ENCODE measurements around the gene EFHC1. TPM values are rescaled to one million over a fixed set of nuclear protein-coding genes. Genes with fewer than 3 reads are reported as not detected.

The EFHC1 gene
- polyA plus RNA-seq, 1 donor from 2014 or later = 173 TPM

GRCh38 chr6:52407467-52407866 is 12.7 kb upstream of the EFHC1 start:
- Histone ChIP-seq H4K20me1 (ENCODE audit: insufficient read depth) (no peaks in the 10 kb centered on the region), H3K36me3 (ENCODE audit: insufficient read depth, low read length) (no peaks in the 10 kb centered on the region), H3K4me3 (ENCODE audit: low read length) (no peak overlapping the region), H3K9me2 (ENCODE audit: insufficient read depth, low read length) (no peaks in the 10 kb centered on the region), H3K4me2 (ENCODE audit: low read length) (no peak overlapping the region), H3F3A (ENCODE audit: insufficient read depth, low read length, poor library complexity, severe bottlenecking) (no peaks in the 10 kb centered on the region), H3K9ac (ENCODE audit: low read length) (no peak overlapping the region), H3K9me3 (ENCODE audit: low read length) (no peaks in the 10 kb centered on the region), H3K27ac (ENCODE audit: low read length) (no peak overlapping the region), H2AFZ (ENCODE audit: low read depth, low read length) (no peak overlapping the region), H3K79me2 (replicated peaks; ENCODE audit: insufficient read depth, low read length) (no peaks in the 10 kb centered on the region), H3K27me3 (ENCODE audit: insufficient read depth, low read depth, low read length) (no peaks in the 10 kb centered on the region)
- peak; percentile 51 for TF ChIP-seq CTCF (IDR thresholded peaks at IDR 0.05; ENCODE audit: poor library complexity, severe bottlenecking)
- no peak for TF ChIP-seq EP300 (conservative IDR thresholded peaks at IDR 0.05; ENCODE audit: poor library complexity, severe bottlenecking)
- TF ChIP-seq MXI1 (conservative IDR thresholded peaks at IDR 0.05; ENCODE audit: poor library complexity, severe bottlenecking) = no peak
- peak; percentile 49 for TF ChIP-seq RAD21 (conservative IDR thresholded peaks at IDR 0.05)

GRCh38 chr6:52409499-52409898 is 10.6 kb upstream of the EFHC1 start:
- H3F3A ChIP-seq (ENCODE audit: insufficient read depth, low read length, poor library complexity, severe bottlenecking) = no peaks in the 10 kb centered on the region
- no peak overlapping the region for H3K4me3 ChIP-seq (ENCODE audit: low read length)
- H4K20me1 ChIP-seq (ENCODE audit: insufficient read depth) = no peaks in the 10 kb centered on the region
- no peak overlapping the region for H3K9ac ChIP-seq (ENCODE audit: low read length)
- H3K27me3 ChIP-seq (ENCODE audit: insufficient read depth, low read depth, low read length) = no peaks in the 10 kb centered on the region
- no peaks in the 10 kb centered on the region for H3K36me3 ChIP-seq (ENCODE audit: insufficient read depth, low read length)
- H3K27ac ChIP-seq (ENCODE audit: low read length) = no peak overlapping the region
- no peaks in the 10 kb centered on the region for H3K9me3 ChIP-seq (ENCODE audit: low read length)
- H3K4me2 ChIP-seq (ENCODE audit: low read length) = no peak overlapping the region
- TF ChIP-seq POLR2AphosphoS5 (IDR thresholded peaks at IDR 0.05) (no peak), CTCF (IDR thresholded peaks at IDR 0.05; ENCODE audit: poor library complexity, severe bottlenecking) (no peak), SMC3 (conservative IDR thresholded peaks at IDR 0.05; ENCODE audit: poor library complexity) (no peak), EP300 (conservative IDR thresholded peaks at IDR 0.05; ENCODE audit: poor library complexity, severe bottlenecking) (no peak), RAD21 (conservative IDR thresholded peaks at IDR 0.05) (no peak), REST (IDR thresholded peaks at IDR 0.05; ENCODE audit: borderline replicate concordance) (no peak), EZH2 (IDR thresholded peaks at IDR 0.05; ENCODE audit: borderline replicate concordance, insufficient read depth, low read length, poor library complexity, severe bottlenecking) (no peak)
- H3K9me2 ChIP-seq (ENCODE audit: insufficient read depth, low read length) = no peaks in the 10 kb centered on the region
- no peak overlapping the region for H2AFZ ChIP-seq (ENCODE audit: low read depth, low read length)
- H3K79me2 ChIP-seq (replicated peaks; ENCODE audit: insufficient read depth, low read length) = no peaks in the 10 kb centered on the region

Measured in neural cell (in vitro differentiated cells).